ENCODE measurements around the gene KCNQ1.
A peak's percentile ranks its signal among the peaks of the same experiment; 100 is the strongest.

Gene KCNQ1

DNA sequence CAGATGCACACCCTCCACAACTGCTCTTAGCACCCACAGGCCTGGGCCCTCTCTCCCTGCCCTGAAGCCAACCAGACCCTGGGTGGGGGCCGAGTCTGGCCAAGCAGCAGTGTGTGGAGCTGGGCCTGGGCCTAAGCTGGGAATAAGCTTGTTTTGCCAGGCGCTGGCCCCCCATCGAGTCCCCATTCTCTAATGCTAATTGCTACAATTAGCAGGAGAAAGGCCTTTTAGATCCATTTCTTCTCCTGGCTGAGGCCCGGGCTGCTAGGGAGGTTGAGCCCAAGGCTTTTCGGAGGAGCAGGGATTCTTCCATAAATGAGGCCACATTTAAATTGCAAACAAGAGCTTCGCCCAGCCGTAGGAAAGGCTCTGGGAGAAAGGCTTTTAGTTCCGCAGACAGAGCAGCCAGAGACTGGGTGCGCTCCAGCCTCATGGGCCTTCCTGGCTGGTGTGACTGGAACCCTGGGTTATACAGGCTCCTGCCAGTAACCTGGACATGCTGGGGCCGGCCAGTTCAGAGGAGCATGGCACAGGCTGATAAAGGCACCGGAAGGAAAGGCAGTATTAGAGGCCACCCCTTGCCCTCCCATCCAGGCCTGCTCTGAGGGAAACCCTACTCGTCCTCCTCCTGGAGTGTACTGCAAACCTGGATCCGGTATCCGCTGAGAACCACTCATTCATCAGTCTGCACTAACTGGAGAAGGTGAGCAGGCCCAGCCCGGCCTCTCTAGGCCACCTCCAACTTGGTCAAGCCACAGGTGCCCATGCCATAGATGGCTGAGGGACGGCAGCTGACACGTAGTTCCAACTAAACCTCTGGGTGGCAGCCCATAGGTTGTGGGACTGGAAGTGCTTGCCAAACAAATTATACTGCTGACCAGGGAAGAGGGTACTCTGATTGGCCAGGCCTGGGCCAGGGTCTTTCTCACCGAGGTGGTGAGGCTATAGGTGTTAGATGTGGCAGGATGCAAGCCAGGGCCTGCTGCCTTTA, 248.8 kb downstream of the KCNQ1 start:
- DNase-seq, result no peak

DNA sequence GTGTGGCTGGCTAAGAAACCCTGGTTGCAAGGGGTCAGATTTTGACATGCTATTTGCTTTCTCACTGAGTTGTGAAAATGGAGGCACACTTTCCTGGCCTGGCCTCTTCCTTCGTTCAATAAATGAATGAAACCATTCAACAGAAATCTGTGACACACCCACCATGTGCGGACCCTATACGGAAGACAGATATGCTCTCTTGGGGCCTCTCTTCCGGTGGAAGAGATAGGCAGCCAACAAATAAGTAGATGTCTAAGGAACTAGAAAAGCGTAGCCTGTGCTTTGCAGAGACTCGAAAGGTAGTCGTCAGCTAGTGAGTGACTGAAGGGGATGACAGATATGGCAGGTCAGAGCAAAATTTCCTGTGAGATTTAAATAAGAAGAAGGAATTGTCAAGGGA, 249.7 kb downstream of the KCNQ1 start:
- no peak for DNase-seq

DNA sequence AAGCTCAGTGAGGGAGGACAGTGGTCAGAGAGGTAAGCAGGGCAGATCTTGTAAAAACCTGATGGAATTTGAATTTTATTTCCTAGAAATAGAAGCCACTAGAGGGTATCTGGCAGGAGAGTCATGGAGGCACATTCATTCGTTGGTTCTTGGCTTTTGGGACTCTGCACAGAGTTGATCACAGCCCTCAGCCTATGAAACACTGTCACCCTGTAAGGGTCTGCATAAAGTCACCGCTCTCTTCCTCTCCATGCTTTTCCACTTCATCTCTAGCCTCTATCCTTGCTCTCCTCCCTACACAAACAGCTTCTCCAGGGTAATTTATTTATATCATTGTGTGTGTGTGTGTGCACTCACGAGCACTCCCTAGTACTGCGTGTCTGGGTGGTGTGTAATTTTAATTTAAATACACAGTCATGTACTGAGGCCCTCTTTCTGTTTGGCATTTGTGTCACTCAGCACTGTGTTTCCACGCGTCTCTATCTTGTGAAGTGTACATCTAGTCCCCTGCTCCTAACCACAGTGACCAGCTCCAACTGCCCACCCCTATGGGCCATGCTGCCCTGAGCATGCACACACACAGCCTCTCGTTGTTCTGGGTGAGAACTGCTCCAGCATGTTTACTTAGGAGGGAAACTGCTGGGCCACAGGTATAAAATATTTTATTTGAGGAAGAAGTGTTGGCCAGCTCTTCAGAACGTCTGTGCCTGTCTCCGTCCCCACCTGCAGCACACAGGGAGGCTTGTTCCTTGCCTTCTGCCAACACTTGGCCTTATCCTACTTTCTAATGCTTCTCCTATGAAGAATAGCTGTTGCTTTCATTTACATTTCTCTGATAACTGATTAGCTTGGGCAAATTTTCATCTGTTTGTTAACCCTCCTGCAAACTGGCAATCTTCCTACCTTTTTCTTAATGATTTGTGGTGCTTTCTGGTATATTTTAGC, 250.5 kb downstream of the KCNQ1 start:
- DNase-seq, result no peak

DNA sequence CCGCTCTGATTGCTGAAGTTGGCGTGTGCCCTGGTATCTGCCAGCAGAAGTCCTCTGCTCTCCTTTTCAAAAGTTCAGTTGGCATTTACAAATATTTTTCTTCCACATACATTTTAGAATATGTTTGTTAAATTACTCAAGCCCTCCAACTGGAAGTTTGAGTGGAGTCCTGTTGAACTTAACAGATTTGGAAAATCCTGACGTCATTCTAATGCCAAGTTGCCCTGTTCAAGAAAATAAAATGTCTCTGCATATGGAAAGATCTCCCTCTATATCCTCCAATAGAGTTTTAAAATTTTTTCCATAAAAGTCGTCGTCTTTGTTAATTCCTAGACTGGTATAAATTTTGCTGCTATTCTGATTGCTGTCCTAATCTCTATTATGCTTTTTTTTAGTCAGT, 251.6 kb downstream of the KCNQ1 start:
- DNase-seq, result no peak

DNA sequence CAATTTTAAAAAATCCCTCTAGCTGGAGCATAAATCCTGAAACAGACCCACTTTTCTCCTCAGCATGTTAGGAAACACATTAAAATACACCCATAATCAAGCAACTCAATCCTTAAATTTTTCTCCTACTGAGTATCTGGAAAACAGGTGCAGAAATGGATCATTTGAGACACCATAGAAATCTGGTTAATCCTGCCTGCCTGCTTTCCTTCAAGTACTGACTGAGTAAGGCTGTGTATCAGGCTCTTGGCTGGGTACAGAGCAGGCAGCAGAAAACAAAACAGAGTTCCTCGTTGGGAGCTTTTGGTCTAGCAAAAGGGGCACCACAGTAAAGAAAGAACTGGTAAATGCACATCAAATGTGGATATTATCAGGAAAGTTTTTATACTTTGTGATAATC, 253.1 kb downstream of the KCNQ1 start:
- DNase-seq, result no peak

DNA sequence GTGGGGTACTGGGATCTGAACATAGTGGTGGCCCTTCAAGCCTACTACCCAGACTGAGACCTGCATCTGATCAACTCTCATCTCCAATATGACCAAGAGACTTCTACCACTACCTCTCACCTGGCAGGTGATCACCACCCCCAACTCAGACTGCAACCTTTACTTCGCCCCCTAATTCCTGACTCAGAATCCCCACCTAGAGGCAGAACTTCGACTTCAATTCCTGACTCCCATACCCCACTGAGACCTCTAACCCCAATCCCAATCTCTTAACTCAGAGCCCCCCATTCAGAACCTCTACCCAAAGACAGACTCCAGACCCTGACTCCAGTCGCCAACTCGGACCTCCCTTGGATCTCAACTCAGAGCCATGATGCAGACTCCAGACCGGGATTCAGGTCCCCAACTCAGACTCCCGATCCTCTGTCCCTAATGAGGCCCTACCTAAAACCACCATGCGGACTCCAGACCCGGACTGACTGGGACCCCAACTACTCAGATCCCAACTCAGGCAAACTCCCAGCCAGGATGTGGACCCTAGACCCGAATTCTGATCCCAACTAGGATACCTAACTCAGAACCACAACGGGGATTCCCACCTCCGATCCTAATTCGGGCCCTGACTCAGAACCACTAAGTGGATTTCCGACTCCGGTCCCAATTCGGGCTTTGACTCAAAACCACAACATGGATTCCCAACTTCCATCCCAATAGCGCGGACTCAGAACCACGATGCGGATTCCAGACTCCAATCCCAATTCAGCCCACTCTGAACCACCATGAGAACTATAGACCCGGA, 253.8 kb downstream of the KCNQ1 start:
- no peak for DNase-seq

DNA sequence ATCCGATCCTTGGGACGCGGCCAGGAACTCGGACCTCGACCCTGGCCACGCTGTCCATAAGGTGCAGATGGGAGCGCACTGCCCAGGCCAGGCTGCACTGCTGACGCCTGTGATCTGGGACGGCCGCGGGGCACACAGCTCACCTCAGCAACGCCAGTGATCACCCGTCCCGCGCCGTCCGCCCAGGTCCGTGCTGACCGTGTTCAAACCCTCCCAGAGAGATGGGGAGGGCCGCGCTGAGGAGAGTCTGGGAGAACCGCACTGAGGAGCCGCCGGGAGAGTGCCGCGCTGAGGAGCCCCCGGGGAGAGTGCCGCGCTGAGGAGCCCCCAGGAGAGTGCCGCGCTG, 254.3 kb downstream of the KCNQ1 start:
- no peak for DNase-seq

DNA sequence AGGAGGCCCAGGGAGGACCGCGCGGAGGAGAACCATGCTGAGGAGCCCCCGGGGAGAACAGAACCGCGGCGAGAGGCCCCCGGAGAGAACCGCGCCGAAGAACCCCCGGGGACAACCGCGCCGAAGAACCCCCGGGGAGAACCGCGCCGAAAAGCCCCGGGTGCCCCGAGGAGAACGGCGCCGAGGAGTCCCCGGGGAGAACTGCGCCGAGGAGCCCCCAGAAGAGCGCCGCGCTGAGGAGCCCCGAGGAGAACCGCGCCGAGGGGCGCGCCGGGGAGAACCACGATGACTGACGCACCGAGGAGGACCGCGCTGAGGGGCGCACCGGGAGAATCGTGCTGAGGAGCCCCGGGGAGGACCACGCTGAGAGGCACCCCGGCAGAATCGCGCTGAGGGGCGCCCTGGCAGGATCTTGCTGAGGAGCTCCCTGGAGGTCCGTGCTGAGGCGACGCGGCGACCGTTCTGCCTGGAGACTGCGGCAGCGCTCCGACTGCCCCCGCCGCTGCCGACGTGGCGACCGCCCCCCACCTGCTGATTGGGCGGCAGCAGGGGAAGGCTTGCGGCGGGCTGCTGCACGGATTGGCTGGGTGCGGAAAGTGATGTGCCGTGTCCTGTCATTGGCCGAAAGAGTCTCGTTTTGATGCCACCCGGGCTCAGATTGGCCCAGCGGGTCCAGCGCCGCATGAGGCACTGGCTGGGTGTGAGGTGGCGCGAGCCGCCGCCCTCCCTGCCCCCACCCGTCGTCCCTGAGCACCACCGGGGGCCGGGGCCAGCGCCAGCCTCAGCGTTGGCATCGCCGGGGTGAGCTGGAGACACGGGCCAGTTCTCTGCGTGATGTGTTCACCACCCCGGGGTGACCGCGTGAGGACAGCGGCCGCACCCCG, 255.0 kb downstream of the KCNQ1 start, which contains the start of gene KCNQ1OT1:
Gene KCNQ1OT1, minus strand, starts transcription at position 464 of the 884 bp plus-strand sequence.
- DNase-seq, result peak; percentile 98

DNA sequence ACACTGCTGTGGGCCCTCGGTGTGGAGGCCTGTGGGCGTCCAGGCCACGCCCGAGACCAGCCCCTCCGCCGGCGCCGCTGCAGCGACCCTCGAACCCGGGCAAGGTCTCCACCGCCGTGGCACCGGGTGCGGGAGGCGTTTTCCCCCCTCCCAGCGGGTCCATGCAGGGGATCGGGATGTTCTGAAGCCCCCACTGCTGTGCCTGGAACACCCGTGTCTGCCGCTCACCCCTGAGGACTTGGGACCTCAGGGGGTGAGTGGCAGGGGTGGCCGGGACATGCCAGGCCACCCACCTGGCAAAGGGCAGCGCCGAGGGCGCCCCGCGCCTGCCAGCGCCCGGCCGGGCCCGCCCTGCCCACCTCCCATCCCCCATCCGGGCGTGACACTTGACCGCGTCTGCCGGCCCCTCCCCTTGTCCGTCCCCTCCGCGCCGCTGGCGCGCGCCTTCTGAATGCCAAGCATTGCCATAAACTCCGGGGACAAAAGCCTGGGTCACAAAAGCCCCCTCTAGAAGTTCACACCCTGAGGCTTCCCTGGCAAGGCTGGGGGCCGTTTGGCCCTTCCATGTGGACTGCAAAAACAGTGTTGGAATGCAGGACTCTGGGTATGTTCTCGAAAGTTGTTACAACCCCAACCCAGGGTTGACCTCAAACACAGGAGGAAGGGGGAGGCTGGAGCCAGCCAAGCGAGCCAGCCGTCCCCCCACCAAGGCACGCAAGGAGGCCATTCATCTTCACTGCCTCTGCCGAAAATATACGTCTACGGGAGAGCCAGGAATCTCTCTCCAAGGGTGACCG, 255.8 kb downstream of the KCNQ1 start:
- no peak for DNase-seq

DNA sequence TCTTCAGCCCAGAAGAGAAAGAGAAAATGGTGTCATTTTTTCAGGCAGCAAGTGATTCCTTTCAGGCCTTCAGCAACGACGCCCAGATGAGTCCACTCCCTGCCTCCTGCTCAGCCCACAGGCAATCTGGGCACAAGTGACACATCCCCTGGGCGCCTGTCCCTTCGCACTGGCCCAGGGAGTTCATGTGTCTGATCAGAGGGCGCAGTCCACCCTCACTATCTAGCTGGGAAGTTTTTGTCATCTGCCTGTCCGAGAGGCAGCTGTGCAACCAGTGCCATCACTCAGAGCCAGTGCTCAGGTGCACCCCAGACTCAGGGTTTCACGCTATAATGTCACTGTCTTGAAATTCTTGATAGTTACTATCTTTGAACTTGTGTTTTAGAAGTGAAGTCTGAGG, 256.4 kb downstream of the KCNQ1 start:
- no peak for DNase-seq

DNA sequence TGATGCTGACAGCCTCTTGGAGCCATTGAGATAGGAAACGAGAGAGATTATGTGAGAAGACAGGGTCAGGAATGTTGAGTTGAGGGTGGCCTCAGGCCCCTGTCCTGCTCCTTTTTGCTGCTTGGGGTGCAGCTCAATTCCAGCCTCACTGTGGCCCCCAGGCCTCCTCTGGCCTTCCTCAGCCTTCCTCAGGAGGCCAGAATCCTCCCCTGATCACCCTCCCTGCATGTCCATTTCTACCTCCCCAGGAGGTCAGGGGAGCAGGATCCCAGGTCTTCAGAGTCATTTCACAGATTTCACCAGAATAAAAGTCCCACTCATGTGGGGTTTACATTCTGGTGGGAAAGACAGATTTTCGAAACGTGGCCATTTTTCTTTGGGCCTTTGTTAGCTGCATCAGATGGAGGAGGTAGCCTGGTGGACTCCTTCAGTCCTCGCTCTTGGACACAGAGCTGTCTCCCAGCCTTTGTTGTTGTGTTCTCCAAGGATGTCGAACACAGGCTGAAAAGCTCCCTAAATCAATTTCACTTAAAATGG, 257.2 kb downstream of the KCNQ1 start:
- DNase-seq, result no peak

DNA sequence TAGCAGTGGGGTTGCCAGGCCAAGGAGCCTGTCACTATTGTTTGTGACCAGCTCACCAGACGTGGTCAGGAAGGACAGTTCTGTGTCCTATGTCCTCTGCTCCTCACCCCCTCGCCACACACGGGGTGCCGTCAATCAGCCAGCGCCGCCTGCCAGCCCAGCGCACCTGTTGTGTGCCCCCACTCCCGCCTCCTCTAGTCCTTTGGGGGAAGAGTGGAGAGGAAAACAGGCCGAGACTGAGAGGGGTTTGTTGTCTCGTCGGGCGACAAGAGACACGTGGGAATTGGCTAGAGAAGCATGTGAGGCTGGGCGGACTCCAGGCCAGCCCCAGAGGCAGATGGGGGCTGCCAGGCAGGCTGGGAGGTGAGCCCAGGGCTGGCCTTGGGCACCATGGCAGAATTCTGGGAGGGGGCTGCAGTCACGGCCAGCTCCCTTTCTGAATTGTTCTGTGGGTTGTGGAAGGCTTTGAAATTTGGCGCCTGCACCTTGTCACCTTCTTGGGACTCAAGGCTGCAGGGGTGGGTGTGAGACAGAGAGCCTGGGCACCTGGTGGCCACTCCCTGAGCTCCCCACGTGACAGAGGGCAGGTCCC, 258.1 kb downstream of the KCNQ1 start:
- DNase-seq, result no peak

DNA sequence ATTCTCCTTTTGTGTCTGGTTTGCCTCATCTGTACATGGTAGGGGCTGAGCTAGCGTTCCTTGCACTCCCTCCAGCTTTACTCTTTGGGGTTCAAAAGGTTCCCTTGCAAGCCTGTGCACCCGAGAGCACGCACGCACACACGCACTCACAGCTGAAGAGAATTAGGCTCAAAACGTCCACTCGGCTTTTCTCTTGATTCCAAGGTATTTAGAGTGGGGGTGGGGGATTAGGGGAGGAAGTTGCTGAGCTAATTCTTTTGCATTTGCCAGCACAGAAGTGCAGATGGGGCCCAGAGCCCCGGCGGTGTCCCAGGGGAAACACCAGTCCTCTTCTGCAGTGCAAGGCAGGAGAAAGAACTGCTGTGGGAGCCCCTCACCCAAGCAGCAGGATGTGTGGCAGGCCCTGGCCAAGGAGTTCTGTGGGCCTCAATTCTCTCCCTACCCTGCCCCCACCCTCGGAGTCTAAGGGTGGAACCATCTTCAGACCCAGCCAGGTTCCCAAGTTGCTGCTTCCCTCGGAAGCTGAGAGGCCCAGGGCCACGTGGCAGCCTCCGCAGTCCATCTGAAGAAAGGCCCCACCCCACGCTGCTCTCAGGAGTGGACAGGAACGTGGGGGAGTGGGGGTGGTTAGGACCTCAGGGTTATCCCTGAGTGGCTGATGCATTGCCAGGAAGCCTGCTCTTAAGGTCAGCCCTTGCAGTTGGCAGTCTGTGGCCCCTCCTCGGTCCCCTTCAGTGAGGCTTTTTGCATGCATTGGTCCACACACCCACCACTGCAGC, 258.7 kb downstream of the KCNQ1 start:
- no peak for DNase-seq

DNA sequence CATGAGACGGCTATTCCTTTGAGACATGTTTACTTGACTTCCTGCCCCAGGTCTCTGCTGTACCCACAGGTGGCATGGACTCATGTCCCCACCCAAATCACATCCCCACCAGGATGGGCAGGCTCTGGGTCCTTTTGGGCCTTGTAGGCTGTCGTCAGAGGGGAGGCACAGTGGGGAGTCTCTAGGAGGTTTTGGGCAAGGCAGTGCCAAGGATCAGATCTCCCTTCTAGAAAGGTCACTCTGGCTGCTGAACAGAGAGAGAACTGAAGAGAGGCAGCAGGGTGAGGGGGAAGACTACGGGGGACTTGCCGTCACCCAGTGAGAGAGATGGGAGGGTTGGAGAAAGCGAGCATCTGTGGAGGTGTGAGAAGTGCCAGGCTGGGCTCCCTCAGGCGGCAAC, 259.5 kb downstream of the KCNQ1 start:
- DNase-seq, result no peak

DNA sequence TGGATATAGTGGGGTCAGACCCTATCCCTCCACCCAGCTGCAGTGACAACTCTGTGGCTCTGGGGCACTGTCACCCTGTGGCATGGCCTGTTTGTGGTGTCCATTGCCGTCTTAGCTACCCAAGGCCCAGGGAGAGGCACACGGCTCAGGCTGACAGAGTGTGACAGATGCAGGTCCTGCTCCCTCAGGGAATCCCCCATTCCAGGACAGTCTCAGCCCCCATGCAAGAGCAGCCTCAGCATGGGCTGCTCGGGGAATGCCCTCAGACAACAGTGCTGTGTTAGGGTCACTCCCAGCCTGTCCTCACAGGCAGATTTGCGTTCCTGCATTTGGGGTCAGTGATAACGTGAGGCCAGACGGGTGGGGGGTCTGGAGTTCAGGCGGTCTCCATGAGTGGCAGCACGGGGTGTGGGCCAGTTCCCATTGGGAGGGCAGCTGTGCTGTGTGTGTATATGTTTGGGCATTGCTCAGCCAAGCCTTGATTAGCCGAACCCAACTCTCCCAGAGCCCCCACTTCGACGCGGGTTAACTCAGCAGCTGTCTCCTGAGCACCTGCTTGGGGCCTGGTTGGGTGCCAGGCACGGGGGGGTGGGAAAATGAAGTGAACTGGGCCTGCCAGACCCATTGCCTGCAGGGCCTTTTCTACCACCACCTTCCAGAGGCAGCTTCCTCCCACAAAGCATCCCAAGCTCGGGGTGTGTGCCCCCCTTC, 260.2 kb downstream of the KCNQ1 start:
- no peak for DNase-seq

DNA sequence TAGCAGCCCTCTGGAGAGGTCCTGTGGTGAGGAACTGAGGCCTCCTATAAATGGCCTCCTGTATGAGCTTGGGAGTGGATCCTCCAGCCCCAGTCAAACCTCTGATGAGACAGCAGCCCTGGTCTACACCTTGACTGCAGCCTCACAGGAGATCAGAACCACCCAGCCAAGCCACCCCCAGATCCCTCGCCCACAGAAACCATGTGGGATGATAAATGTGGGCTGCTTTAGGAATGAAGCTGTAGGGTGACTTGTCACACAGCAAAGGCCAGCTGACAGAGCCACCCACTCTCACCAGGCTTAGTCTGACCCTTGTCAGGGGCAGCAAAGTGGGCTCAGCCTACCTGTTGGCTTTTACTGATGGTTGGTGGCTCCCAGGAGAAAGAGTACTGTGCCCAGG, 261.5 kb downstream of the KCNQ1 start:
- no peak for DNase-seq

DNA sequence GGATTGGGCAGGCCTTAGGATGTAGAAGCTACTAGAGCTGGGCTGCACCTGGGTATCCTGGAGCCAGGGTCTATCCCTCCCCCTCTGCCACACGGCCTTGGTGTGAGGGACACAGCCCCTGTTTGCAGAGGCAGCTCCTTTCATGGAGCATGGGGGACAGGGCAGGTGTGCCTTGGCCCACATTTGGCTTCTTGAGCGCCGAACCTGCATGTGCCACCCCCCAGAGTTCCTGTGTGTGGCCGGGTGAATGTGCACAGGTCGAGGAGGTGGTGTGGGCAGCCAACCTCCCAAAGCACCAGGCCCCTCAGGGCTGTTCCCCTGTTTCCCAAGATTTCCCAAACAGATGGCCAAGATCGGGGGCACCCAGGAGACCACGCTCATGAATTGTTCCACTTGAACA, 262.9 kb downstream of the KCNQ1 start:
- DNase-seq, result no peak

DNA sequence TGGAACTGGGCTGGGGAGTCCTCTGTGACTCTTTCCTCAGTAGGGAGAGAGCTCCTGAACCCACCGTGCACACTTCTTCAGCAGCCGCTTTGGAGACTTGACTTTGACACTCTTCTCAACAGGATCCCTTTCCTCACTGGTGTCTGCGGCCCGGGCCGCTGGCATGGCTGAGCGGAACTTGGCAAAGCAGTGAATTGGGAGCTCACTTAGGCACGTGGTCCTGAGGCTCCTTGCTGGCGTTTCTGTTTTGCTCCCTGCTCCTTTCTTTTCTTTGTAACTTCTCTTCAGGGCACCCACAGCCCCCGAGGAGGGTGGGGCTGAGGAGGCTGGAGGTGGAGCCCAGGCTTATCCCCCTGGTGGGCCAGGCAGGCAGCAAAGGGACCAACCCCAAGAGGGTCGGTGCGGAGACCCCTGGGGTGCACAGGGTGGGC, 263.4 kb downstream of the KCNQ1 start:
- DNase-seq, result no peak

All from 8988T (cell line).